SU-DHL-6 (cell line): ENCODE measurements around the gene TRAK1.

Experiments used
- CTCF ChIP-seq: fragments of 200-600 bp; sonication (generic); IDR thresholded peaks from one replicate; pipeline ENCODE4 v1.5.1; 2017; ENCODE audit warnings: antibody characterized with exemption, mild to moderate bottlenecking, low read length, moderate library complexity; ENCODE audit not compliant: insufficient read depth, poor library complexity, severe bottlenecking
- EZH2phosphoT487 ChIP-seq: fragments of 200-600 bp; sonication (generic), shearing (Covaris generic); conservative IDR thresholded peaks from 2 replicates; pipeline ENCODE4 v1.6.1; 2018; ENCODE audit warnings: mild to moderate bottlenecking, antibody characterized with exemption, low read length, moderate library complexity, mixed read lengths

- TF ChIP-seq CTCF (no peak), EZH2phosphoT487 (no peak)
These were observed 85.3 kb downstream of the TRAK1 start for GRCh38 chr3:42176242-42177034.
